DOHH2 (cell line): Measurements from ENCODE around the gene EML4.

ENCODE experiments used
- EZH2phosphoT487 ChIP-seq: fragments of 200-600 bp; sonication (generic); IDR thresholded peaks from 2 replicates; pipeline ENCODE4 v1.6.1; 2017; ENCODE audit warnings: borderline replicate concordance, mild to moderate bottlenecking, antibody characterized with exemption, low read length, moderate library complexity, mixed read lengths
- TF ChIP-seq, protein P1 (sequence below): fragments of 200-600 bp; sonication (generic); IDR thresholded peaks from one replicate; pipeline ENCODE4 v1.5.1; 2014; ENCODE audit warnings: antibody characterized with exemption, mild to moderate bottlenecking, low read depth, low read length; ENCODE audit not compliant: poor library complexity, severe bottlenecking

DNA sequence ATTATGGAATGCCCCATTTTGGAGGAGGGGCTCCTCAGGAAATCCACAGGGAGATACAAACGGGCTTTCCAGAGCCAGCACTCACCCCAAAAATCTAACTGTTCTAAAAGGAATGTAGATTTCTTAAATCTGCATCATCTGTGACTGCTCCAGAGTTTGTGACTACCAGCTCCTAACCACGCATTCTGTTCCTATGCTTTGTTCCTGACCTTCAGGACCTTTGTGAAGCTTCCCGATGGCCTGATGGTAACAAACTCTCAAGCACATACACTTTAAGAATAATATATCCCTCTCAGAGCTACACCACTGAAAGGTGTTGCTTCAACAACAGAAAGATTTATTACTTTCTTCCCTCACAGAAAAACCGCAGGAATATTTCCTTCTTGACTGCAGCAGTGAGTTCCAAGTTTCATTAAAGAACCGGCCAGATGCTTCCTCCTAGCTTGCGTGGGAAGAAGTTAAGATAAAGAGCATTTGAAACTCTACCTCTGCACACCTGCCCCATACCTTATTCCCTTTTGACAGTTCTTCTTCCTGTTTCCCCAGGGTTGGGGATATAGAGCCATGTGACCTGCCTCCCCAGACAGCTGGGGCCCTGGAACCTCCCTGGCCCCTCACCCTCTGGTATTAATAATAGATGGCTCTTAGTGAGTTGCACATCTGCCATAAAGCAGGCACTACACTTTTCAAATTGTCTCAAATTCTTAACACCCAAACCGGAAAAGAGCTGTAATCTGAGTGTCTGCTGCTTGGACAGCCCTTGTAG lies 40.2 kb upstream of the EML4 start:
- TF ChIP-seq, protein P1, sequence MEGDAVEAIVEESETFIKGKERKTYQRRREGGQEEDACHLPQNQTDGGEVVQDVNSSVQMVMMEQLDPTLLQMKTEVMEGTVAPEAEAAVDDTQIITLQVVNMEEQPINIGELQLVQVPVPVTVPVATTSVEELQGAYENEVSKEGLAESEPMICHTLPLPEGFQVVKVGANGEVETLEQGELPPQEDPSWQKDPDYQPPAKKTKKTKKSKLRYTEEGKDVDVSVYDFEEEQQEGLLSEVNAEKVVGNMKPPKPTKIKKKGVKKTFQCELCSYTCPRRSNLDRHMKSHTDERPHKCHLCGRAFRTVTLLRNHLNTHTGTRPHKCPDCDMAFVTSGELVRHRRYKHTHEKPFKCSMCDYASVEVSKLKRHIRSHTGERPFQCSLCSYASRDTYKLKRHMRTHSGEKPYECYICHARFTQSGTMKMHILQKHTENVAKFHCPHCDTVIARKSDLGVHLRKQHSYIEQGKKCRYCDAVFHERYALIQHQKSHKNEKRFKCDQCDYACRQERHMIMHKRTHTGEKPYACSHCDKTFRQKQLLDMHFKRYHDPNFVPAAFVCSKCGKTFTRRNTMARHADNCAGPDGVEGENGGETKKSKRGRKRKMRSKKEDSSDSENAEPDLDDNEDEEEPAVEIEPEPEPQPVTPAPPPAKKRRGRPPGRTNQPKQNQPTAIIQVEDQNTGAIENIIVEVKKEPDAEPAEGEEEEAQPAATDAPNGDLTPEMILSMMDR = no peak
- TF ChIP-seq EZH2phosphoT487 = no peak
